GM18498 (cell line): ENCODE results near the gene GPATCH3.
A peak's percentile ranks its signal among the peaks of the same experiment; 100 is the strongest.

Source experiments
- ATAC-seq: cut with Tn5 transposase; IDR thresholded peaks from one replicate; pipeline ENCODE4 v1.9.1; 2021; ENCODE audit warnings: mild to moderate bottlenecking, moderate library complexity; ENCODE audit not compliant: unreplicated experiment

GPATCH3 gene

DNA sequence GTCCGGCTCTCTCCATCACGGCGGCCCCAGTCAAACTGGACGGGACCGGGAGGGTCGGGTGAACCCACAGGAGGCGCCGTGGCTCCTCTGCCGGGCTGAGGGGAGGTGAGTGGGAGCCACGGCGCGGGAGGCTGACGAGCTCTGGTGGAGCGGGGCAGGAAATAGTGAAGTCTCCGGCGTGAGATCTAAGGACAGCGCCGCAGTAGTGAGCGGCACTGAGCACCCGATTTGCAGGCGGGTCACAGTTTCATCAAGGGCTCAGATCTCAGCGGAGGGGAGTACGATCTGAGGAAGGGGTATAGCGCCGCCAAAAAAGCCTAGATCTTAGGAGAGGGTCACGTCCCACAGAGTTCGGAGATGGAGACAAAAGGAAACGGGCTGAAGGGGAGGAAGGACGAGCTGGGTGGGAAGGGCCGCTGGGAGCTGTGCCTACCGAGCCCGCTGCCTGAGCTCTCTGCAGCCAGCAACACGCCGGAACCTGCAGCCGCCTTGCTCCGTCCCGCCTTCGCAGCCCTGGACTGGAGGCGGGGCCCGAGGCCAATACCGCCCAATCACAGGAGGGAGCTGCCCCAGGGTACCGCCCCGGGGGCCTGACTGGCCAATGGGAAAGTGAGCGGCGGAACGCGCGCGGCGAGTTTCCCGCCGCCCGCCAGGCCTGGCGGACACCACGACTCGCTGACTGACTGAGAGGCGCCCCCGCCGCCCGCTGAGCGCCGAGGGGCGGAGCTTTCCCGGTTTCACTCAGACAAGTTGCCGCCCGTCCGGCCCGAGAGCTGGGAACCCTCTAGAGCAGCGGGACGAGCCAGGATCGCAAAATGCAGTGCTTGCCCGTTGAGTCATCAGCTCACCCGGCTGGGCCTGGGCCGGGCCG, 35.4 kb downstream of the GPATCH3 start:
- peak; percentile 95 for ATAC-seq

- ATAC-seq = no peak
Observed at GRCh38 chr1:26863685-26864077, 36.6 kb downstream of the GPATCH3 start.

- no peak for ATAC-seq
Observed at GRCh38 chr1:26862781-26863684, 37.2 kb downstream of the GPATCH3 start, which contains the start of gene SFN. Gene SFN, plus strand, starts transcription at chr1:26863149. Its CDS starts 64 bp downstream, at chr1:26863213.

- no peak for ATAC-seq
Observed at GRCh38 chr1:26861889-26862378, 38.3 kb downstream of the GPATCH3 start.

- ATAC-seq = no peak
Observed at GRCh38 chr1:26861286-26861701, 39.0 kb downstream of the GPATCH3 start.

GRCh38 chr1:26858891-26859640, 41.2 kb downstream of the GPATCH3 start:
- no peak for ATAC-seq

GRCh38 chr1:26858160-26858559, 42.1 kb downstream of the GPATCH3 start:
- ATAC-seq = no peak

GRCh38 chr1:26857473-26858060, 42.7 kb downstream of the GPATCH3 start:
- no peak for ATAC-seq

- ATAC-seq = no peak
Observed at GRCh38 chr1:26856604-26857469, 43.4 kb downstream of the GPATCH3 start.

DNA sequence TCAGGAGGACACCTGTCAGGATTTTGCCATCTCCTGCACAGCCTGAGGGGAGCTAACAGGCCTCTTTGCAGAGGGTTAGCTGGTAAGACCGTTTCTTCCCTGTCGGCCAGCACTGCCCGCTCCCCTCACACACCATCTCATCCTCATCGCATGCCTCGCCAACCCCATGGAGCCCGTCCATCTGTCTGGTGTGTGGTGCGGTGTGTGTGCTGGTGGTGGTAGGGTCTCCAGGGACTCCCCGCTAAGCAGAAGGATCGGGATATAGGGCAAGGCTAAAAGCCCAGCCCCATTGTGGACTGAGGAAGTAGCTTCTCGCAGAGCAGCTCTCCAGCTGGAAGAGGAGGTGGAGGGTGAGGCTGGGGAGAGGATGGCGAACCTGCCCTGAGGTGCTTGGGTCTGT, 44.1 kb downstream of the GPATCH3 start:
- ATAC-seq = no peak

GRCh38 chr1:26855636-26856035, 44.6 kb downstream of the GPATCH3 start:
- ATAC-seq = no peak

DNA sequence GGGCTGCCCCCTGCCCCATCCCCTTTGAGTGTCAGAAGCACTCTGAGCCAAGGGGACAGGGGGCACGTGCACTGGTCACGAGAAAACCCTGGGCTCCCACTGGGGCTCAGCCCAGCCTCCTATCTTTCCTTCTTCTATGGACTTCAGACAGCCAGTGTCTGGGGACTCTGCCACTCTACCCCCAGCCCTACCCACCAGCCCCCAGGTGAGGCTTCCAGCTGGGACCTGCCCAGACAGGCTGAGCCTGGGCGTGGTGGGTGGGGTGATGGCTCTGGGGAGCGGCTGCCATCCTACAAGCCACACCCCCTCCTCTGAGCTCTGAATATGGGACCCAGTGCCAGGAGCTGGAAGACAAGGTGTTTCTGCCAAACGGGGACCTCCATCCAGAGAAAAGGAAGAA, 45.4 kb downstream of the GPATCH3 start:
- no peak for ATAC-seq

GRCh38 chr1:26853600-26853999, 46.7 kb downstream of the GPATCH3 start:
- ATAC-seq = no peak

- no peak for ATAC-seq
Observed at GRCh38 chr1:26853156-26853555, 47.1 kb downstream of the GPATCH3 start.

DNA sequence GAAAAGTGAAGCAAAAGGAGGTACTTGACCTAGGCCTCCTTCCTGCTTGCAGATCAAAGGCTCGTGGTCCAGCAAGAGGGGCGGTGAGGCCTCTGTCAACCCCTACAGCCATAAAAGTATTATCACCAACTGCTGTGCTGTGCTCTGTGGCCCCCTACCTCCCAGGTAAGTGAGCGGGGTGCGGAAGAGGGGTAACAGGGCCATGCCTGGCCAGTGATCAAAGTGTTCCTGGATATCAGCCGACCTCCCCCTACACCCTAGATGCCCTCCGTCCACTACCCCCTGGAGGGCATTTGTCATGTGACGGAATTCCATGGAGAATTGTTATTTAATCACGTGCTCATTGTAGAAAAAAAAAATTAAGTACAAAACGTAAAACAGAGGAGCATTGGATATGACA, 47.6 kb downstream of the GPATCH3 start:
- ATAC-seq = no peak

DNA sequence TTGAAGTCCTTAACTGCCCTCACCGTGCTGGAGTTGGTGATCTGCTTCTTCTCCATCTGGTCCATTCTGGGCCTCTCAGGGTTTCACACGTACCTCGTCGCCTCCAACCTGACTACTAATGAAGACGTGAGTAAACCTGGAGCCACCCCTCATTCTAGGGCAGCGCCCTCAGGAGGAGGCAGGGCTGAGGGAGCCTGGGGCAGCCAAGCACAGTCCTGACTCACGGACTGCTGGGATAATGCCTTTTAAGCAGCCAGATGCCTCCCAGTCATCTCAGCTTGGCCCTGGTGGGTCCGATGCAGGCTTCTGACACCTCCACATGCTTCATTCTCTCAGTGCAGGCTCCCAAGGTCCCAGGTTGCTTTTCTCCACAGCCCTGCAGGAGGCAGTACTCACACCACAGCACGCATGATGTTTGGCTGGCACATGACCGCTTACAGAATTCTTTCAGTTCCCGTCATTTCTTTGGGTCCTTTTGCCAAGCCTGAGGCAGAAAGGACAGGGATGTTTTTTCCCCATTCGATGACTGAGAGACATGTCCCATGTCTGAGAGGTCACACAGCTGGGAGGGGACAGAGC, 49.1 kb downstream of the GPATCH3 start:
- ATAC-seq = no peak

- no peak for ATAC-seq
Observed at GRCh38 chr1:26848941-26849774, 51.1 kb downstream of the GPATCH3 start.

- ATAC-seq = no peak
Observed at GRCh38 chr1:26848499-26848898, 51.8 kb downstream of the GPATCH3 start.
